NCI-H2107 (cell line): ENCODE data around the gene GNA12.
"Not testable (repeated sequence)": the region's sequence is repeated elsewhere in the genome, so short reads cannot be mapped to it uniquely, and the experiment has no call there.

Source experiments
- DNase-seq: peaks from one replicate; lab custom pipeline; 2025; lab: John Stamatoyannopoulos, UW

GNA12 gene

DNA sequence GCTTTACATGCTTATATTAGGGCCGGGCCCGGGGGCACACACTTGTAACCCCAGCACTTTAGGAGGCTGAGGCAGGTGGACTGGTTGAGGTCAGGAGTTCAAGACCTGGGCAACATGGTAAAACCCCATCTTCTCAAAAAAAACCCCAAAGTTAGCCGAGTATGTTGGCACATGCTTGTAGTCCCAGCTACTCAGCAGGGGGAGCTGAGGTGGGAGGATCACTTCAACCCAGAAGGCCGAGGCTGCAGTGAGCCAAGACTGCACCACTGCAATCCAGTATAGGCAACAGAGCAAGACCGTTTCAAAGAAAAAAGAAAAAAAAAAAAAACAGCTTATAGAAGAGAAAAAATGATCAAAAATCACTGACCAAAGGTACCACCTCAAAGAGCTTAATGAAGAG lies 93.0 kb downstream of the GNA12 start:
- no peak for DNase-seq

DNA sequence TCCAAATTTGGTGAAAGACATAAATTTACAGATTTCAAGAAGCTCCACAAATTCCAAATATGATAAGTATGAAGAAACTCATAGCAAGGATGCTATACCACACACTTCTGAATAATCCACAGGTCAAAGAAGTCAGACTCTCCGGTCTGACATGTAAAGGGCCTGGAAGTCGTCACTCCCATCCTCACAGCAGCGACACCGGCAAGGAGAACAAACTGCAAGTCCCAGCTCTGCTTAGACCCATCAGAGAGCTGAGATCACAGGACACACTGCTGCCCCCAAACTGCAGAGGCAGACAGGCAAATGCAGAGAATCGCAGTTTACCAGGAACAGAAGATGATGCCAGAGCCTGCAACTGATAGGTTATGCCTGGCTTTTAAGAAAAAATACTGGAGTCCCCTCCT lies 94.1 kb downstream of the GNA12 start:
- DNase-seq = no peak

DNA sequence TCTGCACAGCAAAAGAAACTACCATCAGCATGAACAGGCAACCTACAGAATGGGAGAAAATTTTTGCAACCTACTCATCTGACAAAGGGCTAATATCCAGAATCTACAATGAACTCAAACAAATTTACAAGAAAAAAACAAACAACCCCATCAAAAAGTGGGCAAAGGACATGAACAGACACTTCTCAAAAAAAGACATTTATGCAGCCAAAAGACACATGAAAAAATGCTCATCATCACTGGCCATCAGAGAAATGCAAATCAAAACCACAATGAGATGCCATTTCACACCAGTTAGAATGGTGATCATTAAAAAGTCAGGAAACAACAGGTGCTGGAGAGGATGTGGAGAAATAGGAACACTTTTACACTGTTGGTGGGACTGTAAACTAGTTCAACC lies 95.4 kb downstream of the GNA12 start:
- not testable (repeated sequence) for DNase-seq

DNA sequence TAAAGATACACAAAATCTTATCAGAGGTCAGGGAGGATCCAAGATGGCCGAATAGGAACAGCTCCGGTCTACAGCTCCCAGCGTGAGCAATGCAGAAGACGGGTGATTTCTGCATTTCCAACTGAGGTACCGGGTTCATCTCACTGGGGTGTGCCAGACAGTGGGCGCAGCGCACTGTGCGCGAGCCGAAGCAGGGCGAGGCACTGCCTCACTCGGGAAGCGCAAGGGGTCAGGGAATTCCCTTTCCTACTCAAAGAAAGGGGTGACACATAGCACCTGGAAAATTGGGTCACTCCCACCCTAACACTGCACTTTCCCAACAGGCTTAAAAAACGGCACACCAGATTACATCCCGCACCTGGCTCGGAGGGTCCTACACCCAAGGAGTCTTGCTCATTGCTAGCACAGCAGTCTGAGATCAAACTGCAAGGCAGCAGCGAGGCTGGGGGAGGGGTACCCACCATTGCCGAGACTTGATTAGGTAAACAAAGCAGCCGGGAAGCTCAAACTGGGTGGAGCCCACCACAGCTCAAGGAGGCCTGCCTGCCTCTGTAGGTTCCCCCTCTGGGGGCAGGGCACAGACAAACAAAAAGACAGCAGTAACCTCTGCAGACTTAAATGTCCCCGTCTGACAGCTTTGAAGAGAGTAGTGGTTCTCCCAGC lies 100.5 kb downstream of the GNA12 start:
- not testable (repeated sequence) for DNase-seq

DNA sequence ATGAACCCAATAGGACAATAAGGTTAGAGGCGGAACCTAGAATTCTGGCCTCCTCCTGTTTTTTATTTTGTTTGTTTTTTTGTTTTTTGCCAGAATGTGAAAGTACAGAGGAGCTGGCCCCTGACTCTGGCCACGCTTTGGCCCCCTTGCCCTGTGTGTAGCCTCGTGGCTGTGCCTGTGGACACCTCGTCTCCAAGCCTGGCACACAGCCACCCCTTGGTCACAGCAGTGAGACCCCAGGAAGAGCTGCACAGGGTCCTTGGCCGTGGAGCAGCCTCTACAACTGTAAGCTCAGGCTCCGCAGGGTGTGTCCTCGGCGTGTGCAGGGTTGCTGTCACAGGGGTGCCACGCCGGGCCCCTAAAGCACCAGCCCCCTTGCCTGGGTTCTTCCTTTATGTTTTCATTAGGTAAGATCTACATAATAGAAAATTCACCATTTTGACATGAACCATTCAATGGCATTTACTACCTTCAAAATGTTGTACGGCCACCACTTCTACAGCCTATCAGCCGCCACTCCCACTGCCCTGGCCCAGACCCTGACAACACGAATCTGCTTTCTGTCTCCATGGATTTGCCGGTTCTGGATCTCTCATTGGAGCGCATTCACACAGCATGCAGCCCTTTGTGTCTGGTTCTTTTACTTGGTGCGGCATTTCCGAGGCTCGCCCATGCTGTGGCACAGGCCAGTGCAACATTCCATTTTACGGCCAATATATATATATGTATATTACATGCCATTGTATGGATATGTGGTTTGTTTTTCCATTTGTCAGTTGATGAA lies 105.2 kb downstream of the GNA12 start:
- no peak for DNase-seq

DNA sequence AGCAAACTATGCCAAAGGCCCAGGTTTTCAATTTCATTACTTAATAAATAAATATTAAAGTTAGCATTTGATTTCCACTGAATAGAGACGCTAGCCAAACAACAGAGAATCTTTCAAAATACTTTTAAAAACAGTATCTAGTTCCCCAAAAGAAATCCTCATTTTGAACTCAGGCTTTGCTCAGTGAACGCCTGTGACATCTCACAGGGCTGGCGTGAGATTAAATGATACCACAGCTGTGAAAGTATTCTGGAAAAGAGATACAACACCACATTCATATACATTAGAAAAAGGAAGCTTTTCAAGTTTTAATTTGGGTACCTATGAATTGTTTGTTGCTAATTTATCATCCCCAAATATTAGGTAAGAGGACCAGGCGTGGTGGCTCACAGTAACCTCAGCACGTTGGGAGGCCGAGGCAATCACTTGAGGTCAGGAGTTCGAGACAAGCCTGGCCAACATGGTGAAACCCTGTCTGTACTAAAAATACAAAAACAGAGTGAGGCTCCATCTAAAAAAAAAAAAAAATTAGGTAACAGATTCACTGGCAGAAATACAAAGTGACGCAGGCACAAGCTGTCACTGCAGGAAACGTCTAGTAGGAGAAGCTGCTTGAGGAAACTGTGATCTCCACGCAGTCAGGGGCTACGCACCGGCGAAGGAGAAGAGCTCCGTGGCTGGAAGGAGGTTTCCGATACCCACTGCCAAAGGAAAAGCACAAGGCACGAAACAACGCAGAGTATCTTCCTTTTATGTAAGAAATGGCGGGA lies 106.2 kb downstream of the GNA12 start:
- no peak for DNase-seq

DNA sequence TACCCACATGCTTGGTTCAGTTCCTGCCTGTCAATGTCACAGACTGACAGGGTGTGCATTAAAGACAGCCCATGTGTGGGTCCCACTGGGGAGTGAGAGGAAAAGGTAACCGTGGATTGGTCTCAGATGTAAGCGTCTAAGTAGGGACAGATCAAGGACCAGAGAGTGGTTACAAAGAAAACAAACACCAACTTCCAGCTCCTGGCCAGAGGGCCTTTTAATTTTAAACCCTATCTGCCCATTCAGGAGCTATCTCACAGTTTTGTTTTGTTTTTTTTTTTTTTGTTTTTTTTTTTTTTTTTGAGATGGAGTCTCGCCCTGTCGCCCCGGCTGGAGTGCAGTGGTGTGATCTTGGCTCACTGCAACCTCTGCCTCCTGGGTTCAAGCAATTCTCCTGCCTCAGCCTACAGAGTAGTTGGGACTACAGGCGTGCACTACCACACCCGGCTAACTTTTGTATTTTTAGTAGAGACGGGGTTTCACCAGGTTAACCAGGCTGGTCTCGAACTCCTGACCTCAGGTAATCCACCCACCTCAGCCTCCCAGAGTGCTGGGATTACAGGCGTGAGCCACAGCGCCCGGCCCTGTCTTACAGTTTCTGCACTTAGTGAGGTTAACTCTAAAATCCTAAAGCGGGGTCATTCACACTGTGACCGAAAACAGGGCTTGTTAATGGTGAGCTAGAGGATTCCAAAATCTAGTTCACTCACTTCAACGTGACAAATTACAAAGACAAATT lies 106.9 kb downstream of the GNA12 start:
- not testable (repeated sequence) for DNase-seq

DNA sequence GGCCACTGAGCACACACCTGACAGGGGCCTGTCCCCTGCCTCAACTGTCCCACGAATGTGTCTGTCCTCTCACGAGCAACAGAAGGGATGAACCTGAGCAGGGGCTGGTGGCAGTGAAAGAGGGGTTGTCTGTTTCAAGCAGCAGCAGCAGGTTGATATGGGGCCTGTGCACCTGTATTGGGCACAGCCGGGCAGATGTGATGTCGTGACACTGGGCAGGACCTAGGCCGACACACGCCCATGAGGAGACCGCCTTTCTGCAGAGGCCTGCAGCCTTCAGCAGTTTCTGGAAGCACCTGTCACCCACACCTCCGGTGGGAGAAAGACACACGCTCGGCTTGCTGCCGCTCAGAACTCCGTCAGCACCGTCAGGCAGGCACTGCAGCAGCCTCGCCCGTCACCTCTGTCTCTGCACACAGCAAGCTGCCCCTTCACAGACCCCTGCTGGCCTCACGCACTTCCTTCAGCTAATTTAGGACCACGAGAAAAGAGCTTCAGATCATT lies 107.6 kb downstream of the GNA12 start:
- DNase-seq = no peak

DNA sequence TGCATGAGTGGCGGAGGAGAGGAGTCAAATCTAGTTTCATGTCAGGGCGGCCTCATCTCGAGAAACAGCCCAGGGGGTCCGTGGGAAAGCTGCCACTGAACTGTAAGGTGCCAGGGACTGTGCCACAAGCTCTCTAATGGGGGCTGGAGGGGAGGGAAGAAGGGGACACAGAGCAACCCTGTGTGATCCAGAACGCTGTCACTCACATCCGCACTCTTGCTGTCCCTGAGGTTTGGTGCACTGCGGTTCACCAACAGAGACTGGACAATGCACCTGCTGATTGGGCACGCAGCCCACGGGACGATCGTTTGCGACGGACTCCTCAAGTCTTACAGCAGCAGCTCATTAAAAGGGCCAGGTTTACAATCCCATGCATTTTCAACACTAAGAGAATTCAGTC lies 108.4 kb downstream of the GNA12 start:
- no peak for DNase-seq

DNA sequence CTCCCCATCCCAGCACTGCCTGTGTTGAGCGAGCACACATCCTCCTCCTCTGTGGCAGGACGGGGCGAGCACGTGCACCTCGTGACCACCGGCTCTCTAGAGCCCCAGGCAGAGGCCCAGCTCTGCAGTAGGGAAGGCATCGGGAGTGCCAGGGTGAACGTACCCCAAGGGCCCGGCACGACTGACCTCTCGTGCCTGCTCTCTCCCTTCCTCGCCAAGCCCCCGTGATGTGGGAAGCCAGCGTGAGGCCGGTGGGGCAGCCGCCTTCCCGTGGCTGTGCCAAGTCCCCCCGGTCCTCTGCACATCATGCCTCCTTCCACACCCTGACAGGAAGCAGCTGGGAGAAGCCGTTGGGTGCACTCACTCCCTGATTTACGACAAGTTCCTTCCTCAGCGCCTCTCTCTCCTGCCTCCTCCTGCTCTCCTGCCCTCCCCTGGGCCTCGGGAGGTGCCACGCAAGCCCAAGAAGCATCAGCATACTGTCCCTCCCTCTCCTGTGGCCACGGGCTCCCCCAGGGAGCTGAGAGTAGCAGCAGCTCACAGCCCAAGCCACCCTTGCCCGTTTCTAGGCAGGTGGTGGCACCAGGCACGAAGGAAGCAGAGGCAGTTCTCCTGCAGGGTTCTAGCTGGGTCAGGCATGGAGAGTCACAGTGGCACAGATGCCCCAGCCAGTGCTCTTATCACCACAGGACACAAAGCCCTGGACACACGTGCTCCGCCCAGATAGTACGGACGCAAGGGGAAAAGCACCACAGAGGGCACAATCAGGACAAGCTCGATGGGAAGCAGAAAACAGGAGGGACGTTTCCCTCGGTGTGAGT lies 109.1 kb downstream of the GNA12 start:
- no peak for DNase-seq

DNA sequence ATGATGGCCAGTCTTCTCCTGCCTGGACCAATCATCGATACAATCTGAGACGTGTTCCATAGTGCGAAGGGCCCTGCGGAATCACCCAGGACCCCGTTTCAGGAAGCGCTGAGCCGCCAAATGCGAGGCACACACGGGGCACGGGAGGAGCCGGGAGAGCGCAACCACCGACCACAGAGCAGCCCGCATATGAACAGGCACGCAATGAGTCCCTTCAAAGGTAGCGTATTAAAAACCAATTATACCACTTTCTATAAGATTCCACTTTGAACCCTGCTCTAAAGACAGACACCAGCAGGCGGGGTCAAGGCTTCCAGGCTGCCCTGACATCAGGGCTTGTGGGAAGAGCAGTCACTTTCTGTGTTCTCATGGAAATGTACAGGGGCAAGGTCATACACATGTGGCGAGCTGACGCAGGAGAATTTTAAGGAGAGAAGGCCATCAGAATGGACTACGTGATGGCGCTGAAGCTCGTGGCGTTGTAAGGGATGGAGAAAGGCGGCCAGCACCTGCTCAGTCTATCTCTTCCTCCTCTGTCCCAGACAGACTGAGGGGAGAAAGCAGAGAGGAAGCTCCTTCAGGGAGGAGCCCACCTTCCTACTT lies 109.9 kb downstream of the GNA12 start:
- DNase-seq = no peak

DNA sequence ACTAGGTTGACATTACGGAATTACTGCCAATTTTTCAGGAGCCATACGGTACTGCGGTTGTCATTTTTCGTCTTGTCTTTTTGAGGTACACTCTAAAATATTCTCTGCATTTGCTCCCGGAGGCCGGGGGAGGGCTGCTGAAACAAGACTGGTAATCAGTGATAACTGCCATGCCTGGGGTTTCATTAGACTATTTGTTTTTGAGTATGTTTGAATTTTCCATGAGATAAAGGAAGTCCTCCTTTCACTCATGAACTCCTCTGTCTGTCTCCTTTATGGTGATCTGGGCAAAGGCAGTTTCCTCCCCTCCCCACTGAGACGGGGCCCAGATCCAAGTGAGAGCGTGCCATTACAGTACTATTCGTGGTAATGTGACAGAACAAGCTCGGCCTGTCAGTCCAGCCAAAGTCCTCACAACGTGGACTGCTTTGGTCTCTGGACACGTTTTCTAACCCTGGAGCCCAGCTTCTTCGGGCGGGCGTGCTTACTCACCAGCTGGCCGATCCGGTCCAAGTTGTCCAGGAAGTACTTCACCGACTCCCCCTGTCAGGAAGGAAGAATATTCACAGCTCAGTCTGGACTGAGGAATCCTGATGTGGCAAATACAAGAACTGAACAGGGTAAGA lies 111.0 kb downstream of the GNA12 start:
- DNase-seq = no peak

DNA sequence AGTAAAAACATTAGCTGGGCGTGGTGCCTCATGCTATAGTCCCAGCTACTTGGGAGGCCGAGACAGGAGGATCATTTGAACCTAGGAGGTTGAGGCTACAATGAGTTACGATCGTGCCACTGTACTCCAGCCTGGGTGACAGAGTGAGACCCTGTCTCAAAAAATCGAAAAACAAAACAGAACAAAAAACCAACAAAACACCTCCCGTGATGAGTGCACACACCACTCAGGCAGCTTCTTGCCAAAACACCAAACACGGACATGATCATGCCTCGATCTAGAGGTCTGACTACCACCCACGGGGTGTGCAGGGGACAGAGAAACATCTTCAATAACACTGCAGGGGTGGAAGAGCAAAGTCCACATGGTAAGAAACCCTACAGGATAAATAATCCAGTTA lies 111.7 kb downstream of the GNA12 start:
- DNase-seq = no peak

DNA sequence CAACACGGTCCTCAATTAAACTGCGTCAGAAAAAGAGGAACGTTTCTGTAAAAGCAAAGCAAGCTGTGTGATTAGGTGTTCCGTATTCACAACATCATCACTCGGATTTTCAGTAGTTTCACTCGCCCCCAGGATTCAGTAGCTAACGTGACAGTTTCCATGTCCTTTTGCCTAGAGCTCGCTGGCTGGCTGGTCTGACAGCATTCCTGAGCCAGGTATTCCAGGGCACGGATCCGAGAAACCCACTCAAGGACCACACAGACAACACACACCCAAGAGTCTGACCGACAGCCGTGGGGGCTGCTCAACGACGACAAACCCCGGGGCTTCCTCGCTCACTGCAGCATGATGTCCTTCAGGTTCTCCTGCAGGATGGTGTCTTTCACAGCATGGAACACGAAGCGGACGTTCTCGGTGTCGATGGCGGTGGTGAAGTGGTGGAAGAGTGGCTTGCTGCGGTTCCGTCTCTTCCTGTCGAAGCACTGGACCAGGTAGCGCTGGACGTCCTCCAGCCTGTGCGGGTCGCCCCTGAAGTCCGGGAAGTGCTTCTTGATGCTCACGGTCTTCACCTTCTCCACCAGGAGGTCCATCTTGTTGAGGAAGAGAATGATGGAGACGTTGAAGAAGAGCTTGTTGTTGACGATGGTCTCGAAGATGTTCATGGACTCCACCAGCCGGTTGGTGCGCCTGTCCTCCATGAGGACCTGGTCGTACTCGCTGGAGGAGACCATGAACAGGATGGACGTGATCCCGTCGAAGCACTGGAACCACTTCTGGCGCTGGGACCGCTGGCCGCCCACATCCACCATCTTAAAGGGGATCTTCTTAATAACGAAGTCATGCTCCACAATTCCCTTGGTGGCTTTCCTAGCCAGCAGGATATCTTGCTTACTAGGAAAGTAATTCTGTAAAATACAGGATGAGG lies 113.0 kb downstream of the GNA12 start:
- DNase-seq = no peak

DNA sequence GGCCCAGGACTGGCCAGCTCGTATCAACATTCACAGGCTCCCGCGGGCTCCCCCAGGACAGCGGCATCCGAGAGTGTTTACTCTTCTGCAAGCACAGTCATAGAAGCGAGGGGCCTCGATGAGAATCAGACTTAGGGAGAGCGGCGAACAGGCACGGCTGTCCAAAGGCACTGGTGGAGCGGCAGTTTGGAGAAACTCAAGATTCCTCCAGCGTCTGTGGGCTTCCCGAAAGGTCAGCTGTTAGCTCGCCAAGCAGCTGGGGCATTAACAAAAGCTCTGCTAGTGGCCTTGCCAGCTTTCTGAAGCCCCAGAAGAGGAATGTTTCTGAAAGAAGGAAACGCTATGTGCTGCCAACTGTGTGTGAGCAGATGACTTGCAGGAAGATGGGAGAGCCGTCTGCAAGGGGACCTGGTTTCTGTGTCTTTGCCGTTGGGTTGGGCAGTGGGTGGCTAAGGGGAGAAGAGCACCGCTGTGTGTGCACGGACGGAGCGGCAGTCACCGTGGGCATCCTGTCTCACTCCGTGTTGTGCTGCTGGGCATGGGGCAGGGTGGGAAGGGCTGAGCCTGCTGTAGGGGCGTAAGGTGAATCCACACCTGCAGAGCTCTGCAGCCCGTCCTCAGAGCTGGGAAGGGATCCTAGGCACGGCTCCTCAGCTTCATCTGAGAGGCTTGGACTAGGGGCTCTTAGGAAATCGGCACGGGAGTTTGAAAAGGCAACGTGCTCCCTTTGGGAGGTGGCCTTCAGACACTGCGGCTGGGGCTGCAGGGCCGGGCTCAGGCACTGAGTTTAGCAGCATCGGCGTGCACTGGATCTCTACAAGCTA lies 114.0 kb downstream of the GNA12 start:
- DNase-seq = no peak

DNA sequence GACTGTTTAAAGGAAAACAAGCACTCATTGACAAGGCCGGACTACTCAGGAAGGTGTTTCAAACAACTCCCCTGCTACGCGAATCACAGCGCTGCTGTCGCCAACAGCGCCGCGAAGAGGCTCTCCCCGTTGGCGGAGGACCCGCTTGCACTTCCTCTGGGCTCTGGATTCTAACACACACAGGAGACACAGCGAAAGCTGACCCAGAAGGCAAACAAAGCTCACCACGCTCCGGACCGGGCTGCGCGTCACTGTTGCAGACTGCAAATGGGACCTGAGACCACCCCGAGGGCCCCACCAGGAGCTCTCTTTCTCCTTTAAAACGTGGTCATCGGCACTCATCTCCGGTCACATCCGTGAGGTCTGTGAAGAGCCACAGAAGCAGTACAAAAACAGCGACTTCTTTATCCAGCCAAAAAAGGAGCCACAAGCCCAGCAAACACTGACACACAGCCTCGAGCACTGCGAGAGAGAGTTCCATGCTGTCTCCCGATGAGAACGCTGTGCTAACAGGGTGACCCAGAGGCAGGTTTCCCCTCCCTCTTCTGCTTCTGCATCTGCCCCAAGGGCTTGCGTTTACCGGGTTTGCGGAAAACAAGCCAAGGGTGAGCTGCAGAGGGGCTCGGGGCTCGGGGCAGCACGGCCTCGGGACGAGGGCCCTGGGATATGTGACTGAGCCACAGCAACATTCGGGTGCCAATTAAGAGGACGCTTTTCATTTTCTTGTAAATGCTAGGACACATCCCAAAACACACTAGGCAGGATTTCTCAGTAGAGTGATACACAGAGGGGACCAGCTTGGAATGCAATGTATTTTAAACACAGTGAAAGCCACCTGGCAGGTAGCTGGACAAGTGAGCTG lies 114.8 kb downstream of the GNA12 start:
- no peak for DNase-seq

DNA sequence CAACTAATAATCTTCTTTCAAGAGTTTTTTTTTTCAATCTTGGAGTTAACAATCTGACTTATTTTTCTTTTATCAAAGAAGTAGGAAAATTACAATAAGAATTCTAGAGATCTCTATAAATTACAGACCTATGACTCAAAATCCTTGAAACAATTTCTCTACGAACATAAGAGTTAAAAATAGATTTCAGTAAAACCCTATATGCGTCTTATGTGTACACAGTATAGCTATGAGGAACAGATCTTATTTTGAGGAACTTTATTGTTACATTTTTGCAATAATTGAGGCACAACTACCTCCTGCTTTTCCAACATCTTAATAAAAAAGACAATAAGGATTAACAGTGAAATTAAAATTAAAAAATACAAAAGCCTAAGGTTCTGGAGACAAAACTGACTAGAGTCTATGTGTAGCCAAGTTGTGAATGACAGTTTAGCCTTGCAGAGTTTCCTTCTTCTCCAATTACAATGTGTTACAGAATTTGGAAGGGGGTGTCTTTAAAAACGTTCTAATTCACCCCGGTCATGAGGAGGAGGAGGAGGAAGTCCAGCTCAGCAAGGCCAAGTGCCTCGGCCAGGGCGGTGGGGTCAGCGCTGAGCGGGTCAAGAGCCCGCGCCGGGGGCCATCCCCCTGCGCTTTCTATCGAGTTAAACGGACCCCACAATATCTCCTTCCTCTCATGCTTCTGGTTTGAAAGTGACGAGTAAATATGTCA lies 115.6 kb downstream of the GNA12 start:
- DNase-seq = no peak
